ENCODE measurements around the gene PTTG1IP. TPM values are rescaled to one million over a fixed set of nuclear protein-coding genes. Genes with fewer than 3 reads are reported as not detected.
"Not testable (repeated sequence)": the region's sequence is repeated elsewhere in the genome, so short reads cannot be mapped to it uniquely, and the experiment has no call there.

The PTTG1IP gene
- total RNA-seq, 1 donor from 2014 or later: 205 TPM

DNA sequence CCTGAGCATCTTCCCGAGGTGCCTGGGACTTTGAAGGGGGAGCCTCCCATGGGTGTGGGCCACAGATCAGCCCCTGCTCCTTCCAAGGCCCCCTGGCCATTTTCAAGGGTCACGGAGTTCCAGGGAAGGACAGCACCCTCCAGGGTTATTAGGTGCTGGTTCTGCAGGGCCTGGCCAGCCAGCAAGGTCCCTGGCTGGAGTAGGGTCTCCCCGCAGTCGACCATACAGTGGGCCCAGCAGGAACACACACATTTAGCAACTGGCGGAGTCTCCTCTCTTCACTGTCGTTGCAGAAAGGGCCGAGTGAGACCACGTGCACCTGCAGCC, 37.9 kb downstream of the PTTG1IP start:
- Mint-ChIP-seq H3K27me3 (ENCODE audit: low read depth) (no peaks in the 10 kb centered on the region), H3K9me3 (no peaks in the 10 kb centered on the region), H3K4me3 (no peak overlapping the region), H3K27ac (no peak overlapping the region), H3K4me1 (peaks cover 10% of the 10 kb centered on the region), H3K36me3 (no peaks in the 10 kb centered on the region)
- DNase-seq (ENCODE audit: low spot score in 2 of 2, unreplicated experiment in 2 of 2): no peak
- TF ChIP-seq, protein P1, sequence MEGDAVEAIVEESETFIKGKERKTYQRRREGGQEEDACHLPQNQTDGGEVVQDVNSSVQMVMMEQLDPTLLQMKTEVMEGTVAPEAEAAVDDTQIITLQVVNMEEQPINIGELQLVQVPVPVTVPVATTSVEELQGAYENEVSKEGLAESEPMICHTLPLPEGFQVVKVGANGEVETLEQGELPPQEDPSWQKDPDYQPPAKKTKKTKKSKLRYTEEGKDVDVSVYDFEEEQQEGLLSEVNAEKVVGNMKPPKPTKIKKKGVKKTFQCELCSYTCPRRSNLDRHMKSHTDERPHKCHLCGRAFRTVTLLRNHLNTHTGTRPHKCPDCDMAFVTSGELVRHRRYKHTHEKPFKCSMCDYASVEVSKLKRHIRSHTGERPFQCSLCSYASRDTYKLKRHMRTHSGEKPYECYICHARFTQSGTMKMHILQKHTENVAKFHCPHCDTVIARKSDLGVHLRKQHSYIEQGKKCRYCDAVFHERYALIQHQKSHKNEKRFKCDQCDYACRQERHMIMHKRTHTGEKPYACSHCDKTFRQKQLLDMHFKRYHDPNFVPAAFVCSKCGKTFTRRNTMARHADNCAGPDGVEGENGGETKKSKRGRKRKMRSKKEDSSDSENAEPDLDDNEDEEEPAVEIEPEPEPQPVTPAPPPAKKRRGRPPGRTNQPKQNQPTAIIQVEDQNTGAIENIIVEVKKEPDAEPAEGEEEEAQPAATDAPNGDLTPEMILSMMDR (IDR thresholded peaks at IDR 0.05; ENCODE audit: unreplicated experiment): no peak

DNA sequence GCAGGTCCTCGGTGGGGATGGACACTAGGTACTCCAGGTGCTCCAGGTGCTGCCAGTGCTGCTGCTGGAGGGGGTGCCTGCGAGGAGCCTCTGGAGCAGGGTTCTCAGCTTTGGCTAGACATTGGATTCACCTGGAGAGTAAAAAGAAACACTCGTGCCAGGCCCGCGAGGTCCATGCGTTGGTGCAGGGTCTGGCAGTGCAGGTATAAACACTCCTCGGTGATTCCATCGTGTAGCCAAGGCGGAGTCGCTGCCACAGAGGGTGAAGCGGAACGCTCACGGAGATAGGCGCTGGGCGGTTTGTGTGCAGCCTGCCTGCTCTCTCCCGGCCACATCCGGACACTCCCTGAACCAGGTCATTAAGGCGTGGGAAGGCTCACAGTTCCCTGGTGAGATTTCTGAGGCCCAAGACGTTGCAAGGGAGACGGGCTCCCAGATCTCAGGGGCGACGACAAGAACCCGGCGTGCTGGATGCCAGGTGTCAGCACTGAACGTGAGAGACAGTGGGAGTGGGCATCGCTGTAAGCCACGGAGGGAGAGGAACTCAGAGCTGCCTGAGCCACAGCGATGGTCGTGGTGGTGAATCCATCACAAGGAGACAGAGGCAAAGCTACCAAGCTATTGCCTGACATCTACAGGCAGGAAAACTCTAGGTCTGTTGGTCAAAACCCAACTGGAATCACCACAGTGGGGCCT, 38.4 kb downstream of the PTTG1IP start:
- no peaks in the 10 kb centered on the region for H3K27me3 Mint-ChIP-seq (ENCODE audit: low read depth)
- H3K9me3 Mint-ChIP-seq: no peaks in the 10 kb centered on the region
- DNase-seq (ENCODE audit: low spot score in 2 of 2, unreplicated experiment in 2 of 2): no peak
- TF ChIP-seq, protein P1 (IDR thresholded peaks at IDR 0.05; ENCODE audit: unreplicated experiment): no peak
- no peaks in the 10 kb centered on the region for H3K36me3 Mint-ChIP-seq
- H3K4me1 Mint-ChIP-seq: peaks cover 10% of the 10 kb centered on the region
- H3K4me3 Mint-ChIP-seq: no peak overlapping the region
- no peak overlapping the region for H3K27ac Mint-ChIP-seq

DNA sequence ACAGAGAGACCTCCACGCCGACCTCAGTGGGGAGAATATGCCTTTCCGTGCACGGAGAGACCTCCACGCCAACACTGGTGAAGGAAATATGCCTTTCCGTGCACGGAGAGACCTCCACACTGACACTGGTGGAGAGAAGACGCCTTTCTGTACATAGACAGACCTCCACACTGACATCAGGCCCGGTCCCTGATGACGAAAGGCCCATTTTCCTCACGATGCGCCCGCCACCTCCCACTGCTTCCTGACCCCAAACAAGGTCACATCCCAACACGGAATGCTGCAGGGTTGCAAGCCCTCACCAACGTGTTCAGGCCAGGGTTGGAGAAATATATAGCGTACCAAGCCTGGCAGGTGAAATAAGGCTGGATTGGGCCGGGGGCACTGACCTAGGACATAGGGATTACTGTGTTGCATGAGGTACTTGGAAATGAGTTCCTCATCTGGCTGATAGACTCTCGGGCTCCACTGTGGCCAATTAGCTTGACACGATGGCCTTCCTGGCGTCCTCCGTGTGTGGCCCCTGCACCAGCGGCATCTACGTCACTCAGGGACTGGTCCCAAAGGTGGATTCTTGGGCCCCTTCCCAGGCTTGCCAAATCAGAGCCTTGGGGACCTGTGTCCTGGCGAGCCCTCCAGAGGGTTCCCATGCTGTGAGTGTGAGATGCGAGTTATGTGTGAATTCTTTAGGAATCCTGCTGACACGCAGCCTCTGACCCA, 39.1 kb downstream of the PTTG1IP start:
- H3K9me3 Mint-ChIP-seq: peaks cover 4% of the 10 kb centered on the region
- no peaks in the 10 kb centered on the region for H3K27me3 Mint-ChIP-seq (ENCODE audit: low read depth)
- H3K4me3 Mint-ChIP-seq: no peak overlapping the region
- no peaks in the 10 kb centered on the region for H3K36me3 Mint-ChIP-seq
- DNase-seq (ENCODE audit: low spot score in 2 of 2, unreplicated experiment in 2 of 2): no peak
- H3K4me1 Mint-ChIP-seq: peaks cover 10% of the 10 kb centered on the region
- no peak overlapping the region for H3K27ac Mint-ChIP-seq
- TF ChIP-seq, protein P1 (IDR thresholded peaks at IDR 0.05; ENCODE audit: unreplicated experiment): no peak

DNA sequence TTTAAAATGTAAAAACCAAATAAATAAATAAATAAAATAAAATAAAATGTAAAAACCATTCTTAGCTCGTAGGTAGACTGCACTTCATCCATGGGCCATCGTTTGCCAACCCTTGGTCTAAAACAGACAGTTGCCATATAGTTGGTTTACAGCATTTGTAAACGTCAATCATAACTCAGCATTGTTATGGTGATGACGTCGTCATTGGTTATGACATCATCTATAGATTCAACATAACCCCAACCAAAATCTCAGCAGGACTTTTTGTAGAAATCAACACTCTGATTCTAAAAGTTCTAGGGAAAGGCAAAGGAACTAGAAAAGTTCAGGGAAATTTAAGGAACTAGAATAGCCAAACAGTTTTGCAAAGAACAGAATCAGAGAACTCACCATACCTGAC, 39.8 kb downstream of the PTTG1IP start:
- H3K27ac Mint-ChIP-seq: no peak overlapping the region
- H3K9me3 Mint-ChIP-seq: peaks cover 10% of the 10 kb centered on the region
- H3K36me3 Mint-ChIP-seq: no peaks in the 10 kb centered on the region
- TF ChIP-seq, protein P1 (IDR thresholded peaks at IDR 0.05; ENCODE audit: unreplicated experiment): no peak
- peaks cover 10% of the 10 kb centered on the region for H3K4me1 Mint-ChIP-seq
- DNase-seq (ENCODE audit: low spot score in 2 of 2, unreplicated experiment in 2 of 2): no peak
- no peaks in the 10 kb centered on the region for H3K27me3 Mint-ChIP-seq (ENCODE audit: low read depth)
- no peak overlapping the region for H3K4me3 Mint-ChIP-seq

DNA sequence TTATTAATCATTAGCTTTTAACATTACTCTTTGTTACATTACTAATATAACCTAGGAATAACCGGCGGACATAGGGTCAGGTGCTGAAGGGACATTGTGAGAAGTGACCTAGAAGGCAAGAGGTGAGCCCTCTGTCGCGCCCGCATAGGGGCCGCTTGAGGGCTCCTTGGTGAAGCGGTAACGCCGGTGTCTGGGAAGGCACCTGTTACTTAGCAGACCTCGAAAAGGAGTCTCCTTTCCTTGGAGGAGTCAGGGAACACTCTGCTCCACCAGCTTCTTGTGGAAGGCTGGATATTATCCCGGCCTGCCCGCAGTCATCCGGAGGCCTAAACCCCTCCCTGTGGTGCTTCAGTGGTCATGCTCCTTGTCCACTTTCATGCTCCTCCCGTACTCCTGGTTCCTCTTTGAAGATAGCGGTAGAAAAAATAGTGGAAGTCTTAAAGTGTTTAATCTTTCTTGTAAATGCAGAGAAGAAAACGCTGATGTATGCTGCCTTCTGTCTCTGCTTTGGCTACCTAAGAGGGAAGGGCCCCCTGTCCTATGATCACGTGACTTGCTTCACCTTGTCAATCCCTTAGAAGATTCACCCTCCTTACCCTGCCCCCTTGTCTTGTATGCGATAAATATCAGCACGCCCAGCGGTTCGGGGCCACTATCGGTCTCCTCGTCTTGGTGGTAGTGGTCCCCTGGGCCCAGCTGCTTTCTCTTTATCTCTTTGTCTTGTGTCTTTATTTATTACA, 40.8 kb downstream of the PTTG1IP start:
- not testable (repeated sequence) for H3K36me3 Mint-ChIP-seq; H3K27me3 Mint-ChIP-seq (ENCODE audit: low read depth); H3K4me1 Mint-ChIP-seq; H3K4me3 Mint-ChIP-seq; H3K27ac Mint-ChIP-seq; DNase-seq (ENCODE audit: low spot score in 2 of 2, unreplicated experiment in 2 of 2)
- H3K9me3 Mint-ChIP-seq: peaks cover 20% of the 10 kb centered on the region

Measured in mesothelial cell of epicardium (in vitro differentiated cells).